ENCODE results near the gene ACOT6. TPM values are rescaled to one million over a fixed set of nuclear protein-coding genes. Genes with fewer than 3 reads are reported as not detected.

ACOT6 gene
- polyA plus RNA-seq, 1 of the 3 experiments (the other 2 are of a cell fraction), result not detected

DNA sequence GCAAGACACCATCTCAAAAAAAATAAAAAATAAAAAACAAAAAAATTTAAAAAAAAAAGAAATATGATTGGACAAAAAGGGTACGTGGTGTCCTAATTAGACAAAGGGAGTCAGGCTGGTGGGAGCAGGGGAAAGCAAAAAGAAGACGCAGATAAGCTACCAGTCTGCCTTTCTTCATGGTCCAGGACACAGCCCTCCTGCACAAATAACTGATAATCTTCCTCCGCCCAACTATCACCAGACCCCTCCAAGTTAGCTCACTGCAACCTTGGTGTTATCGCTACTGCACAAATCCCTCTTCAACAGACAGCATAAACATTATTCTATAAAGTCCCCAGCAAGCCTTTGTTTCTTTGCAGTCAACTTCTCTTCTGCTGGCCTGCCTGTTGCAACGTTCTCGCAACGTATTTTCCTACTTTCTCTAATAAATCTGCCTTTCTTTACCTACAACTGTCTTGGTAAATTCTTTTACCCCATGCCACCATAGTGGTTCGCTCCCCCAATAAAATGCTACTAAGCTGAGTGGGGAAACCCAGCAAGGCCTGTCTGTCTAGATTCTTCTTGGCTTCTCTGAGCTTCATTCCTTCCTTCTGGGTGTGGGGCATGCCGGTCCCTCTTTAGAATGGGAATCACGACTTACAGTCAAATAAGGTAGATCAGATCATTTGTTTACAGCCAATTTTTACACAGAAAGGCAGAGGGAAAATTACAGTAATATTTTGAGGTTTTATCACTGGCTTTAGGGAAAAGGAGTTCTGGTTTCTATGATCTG is 17.9 kb downstream of the ACOT6 start:
- H2AFZ ChIP-seq (ENCODE audit: low read depth), result no peak overlapping the region
- 88% methylated on average over 10 of the region's 10 CpGs for WGBS (ENCODE audit: low lambda C conversion rate)
- ChIA-PET CTCF (interaction anchor here (2.2 to 7.5 kb wide), 2 partner anchors 12 to 122 kb away, joined by 5 to 73 read pairs; no protein-coding TSS in a partner anchor), POLR2A (no interaction called here)
- no peak for TF ChIP-seq TAF1 (IDR thresholded peaks at IDR 0.05; ENCODE audit: borderline replicate concordance, low read depth, low read length)
- no peak for TF ChIP-seq NRF1 (IDR thresholded peaks at IDR 0.05; ENCODE audit: low read depth, low read length)
- no peak for TF ChIP-seq JUND (IDR thresholded peaks at IDR 0.05)
- TF ChIP-seq SIN3A (IDR thresholded peaks at IDR 0.05; ENCODE audit: borderline replicate concordance, low read depth, low read length), result no peak
- TF ChIP-seq, protein P1, sequence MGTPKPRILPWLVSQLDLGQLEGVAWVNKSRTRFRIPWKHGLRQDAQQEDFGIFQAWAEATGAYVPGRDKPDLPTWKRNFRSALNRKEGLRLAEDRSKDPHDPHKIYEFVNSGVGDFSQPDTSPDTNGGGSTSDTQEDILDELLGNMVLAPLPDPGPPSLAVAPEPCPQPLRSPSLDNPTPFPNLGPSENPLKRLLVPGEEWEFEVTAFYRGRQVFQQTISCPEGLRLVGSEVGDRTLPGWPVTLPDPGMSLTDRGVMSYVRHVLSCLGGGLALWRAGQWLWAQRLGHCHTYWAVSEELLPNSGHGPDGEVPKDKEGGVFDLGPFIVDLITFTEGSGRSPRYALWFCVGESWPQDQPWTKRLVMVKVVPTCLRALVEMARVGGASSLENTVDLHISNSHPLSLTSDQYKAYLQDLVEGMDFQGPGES (IDR thresholded peaks at IDR 0.05; ENCODE audit: low read depth, low read length), result no peak
- TF ChIP-seq, protein P2, sequence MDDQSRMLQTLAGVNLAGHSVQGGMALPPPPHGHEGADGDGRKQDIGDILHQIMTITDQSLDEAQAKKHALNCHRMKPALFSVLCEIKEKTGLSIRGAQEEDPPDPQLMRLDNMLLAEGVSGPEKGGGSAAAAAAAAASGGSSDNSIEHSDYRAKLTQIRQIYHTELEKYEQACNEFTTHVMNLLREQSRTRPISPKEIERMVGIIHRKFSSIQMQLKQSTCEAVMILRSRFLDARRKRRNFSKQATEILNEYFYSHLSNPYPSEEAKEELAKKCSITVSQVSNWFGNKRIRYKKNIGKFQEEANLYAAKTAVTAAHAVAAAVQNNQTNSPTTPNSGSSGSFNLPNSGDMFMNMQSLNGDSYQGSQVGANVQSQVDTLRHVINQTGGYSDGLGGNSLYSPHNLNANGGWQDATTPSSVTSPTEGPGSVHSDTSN (IDR thresholded peaks at IDR 0.05), result no peak
- TF ChIP-seq, protein P3, sequence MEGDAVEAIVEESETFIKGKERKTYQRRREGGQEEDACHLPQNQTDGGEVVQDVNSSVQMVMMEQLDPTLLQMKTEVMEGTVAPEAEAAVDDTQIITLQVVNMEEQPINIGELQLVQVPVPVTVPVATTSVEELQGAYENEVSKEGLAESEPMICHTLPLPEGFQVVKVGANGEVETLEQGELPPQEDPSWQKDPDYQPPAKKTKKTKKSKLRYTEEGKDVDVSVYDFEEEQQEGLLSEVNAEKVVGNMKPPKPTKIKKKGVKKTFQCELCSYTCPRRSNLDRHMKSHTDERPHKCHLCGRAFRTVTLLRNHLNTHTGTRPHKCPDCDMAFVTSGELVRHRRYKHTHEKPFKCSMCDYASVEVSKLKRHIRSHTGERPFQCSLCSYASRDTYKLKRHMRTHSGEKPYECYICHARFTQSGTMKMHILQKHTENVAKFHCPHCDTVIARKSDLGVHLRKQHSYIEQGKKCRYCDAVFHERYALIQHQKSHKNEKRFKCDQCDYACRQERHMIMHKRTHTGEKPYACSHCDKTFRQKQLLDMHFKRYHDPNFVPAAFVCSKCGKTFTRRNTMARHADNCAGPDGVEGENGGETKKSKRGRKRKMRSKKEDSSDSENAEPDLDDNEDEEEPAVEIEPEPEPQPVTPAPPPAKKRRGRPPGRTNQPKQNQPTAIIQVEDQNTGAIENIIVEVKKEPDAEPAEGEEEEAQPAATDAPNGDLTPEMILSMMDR (IDR thresholded peaks at IDR 0.05), result no peak
- no peak for TF ChIP-seq FOXM1 (IDR thresholded peaks at IDR 0.05; ENCODE audit: low read depth)
- TF ChIP-seq, protein P4, sequence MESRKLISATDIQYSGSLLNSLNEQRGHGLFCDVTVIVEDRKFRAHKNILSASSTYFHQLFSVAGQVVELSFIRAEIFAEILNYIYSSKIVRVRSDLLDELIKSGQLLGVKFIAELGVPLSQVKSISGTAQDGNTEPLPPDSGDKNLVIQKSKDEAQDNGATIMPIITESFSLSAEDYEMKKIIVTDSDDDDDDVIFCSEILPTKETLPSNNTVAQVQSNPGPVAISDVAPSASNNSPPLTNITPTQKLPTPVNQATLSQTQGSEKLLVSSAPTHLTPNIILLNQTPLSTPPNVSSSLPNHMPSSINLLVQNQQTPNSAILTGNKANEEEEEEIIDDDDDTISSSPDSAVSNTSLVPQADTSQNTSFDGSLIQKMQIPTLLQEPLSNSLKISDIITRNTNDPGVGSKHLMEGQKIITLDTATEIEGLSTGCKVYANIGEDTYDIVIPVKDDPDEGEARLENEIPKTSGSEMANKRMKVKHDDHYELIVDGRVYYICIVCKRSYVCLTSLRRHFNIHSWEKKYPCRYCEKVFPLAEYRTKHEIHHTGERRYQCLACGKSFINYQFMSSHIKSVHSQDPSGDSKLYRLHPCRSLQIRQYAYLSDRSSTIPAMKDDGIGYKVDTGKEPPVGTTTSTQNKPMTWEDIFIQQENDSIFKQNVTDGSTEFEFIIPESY (IDR thresholded peaks at IDR 0.05; ENCODE audit: borderline replicate concordance, low read depth), result no peak
- no peak for TF ChIP-seq NFIC (IDR thresholded peaks at IDR 0.05; ENCODE audit: borderline replicate concordance)
- no peak for TF ChIP-seq YY1 (IDR thresholded peaks at IDR 0.05; ENCODE audit: low read depth)
- TF ChIP-seq RAD21 (IDR thresholded peaks at IDR 0.05; ENCODE audit: low read length), result no peak
- TF ChIP-seq RFX5 (IDR thresholded peaks at IDR 0.05; ENCODE audit: low read length), result no peak
- no peak for TF ChIP-seq MXI1 (IDR thresholded peaks at IDR 0.05; ENCODE audit: low read depth, low read length)
- TF ChIP-seq ELF1 (IDR thresholded peaks at IDR 0.05), result no peak
- TF ChIP-seq GABPA (IDR thresholded peaks at IDR 0.05; ENCODE audit: low read depth), result no peak
- no peak overlapping the region for H3K4me2 ChIP-seq
- DNase-seq, result no peak
- no peaks in the 10 kb centered on the region for H3K9me3 ChIP-seq
- H3K4me1 ChIP-seq (ENCODE audit: control insufficient read depth in 1 of 2, insufficient read depth in 2 of 2, low read depth in 1 of 2, low read length in 1 of 2), result no peaks in the 10 kb centered on the region
- no peak overlapping the region for H3K27ac ChIP-seq (ENCODE audit: low read depth in 2 of 2, low read length in 1 of 2)
- H3K9me2 ChIP-seq, result no peaks in the 10 kb centered on the region
- H3K9ac ChIP-seq, result no peak overlapping the region
- no peaks in the 10 kb centered on the region for H3K36me3 ChIP-seq (replicated peaks in 1 of 2; ENCODE audit: control insufficient read depth in 1 of 2, insufficient read depth in 2 of 2, low read length in 1 of 2)
- no peaks in the 10 kb centered on the region for H3K79me2 ChIP-seq (ENCODE audit: insufficient read depth)
- no peaks in the 10 kb centered on the region for H3F3A ChIP-seq (replicated peaks; ENCODE audit: insufficient read depth)
- no peaks in the 10 kb centered on the region for H3K27me3 ChIP-seq (ENCODE audit: insufficient read depth)
- no peaks in the 10 kb centered on the region for H4K20me1 ChIP-seq (ENCODE audit: insufficient read depth)
- H3K4me3 ChIP-seq (ENCODE audit: low read depth in 2 of 2, low read length in 1 of 2), result no peak overlapping the region
